ENCODE measurements around the gene FREM2.
A peak's percentile ranks its signal among the peaks of the same experiment; 100 is the strongest.

Gene FREM2

DNA sequence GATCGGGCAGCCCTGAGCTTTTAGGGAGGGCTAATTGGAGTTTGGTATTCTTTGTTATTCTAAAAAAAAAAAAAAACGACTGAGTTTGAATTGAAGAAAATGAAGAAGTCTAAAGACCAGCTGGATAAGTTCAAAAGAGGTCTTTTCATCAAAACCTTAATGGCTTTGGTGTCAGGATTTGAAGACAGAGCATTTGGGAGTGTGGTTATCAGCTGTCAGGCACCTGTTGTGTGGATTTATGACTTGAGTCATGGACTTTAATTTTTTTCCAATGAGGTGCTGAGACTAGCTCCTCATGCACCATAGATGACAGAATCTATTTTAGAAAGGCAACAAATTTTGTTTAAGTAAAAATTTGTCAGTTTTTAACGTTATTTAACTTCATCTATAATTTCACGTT lies 72.5 kb downstream of the FREM2 start:
- no peak for DNase-seq

DNA sequence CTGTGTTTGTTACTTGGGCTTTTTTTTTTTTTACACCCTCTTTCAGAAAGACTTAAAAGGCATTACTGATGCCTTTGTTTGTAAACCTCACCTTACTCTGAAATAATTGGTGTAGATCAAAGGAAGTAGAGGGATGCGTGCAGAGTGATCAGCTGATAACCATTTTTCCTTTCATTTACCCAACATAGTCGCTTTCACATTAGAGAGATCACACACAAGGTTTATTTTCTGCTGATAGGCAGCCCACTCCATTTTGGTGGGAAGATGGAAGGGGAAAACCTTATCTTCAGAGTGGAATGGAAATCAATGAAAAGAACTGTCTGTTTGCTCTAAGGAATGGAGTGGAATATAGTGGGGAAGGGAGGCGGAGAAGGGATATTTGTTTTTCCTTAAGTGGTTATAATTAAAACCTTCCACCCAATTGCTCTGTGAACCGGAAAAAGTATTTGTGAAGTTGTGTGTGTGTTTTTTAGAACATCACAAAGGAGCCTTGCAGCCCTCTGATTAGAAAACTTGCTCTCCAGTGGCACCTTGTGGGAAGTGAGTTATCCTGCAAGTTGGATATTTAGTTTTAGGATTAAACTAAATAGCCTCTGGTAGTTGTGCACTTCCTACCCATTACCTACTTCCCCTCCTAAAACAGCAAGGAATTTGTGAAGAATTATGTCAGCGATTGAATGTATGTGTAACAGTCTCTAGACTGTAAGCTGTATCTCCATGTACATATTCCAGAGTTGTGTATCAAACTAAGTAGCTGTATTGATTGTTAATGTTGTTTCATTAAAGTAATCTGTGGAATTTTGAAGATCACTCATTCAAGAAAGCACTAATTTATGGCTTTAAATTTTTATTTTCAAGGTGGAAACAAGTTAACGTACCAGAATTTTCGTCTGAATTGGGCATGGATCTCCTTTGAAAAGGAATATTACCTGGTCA lies 76.8 kb downstream of the FREM2 start:
- DNase-seq, result peak; percentile 43

- DNase-seq, result no peak
These were observed 79.9 kb downstream of the FREM2 start for GRCh38 chr13:38766799-38767198.

DNA sequence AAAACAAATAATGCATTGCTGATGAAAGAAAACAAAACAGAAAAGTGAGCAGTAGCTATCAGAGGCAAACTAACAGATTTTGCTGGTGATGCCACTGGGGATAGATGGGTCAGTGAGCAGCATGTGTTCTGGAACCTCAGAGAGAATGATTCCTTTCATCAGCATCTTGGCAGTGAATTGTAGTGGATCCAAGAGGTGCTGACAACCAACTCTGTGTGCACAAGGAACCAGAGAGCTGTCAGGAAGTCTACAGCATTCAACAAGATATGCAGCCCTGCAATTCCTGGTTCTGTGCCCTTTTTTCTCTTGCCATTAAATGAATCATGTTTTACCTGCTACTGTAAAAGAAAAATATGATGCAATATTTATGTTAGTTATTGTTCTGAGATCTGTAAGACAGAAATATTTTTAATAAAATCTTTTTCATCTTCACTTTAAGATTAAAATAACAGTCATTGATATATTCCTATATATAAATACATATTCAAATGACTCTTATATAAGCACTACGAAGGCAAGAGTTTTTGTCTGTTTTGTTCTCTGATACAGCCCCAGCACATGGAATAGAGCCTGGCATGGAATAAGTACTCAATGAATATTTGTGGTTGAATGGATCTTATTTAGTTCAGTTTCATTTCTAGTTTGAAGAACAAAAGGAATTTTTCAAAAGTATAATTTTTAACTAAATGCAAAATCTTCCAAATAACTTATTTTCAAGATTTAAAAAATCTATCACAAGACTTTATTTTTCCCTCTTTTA lies 80.8 kb downstream of the FREM2 start:
- DNase-seq, result no peak

DNA sequence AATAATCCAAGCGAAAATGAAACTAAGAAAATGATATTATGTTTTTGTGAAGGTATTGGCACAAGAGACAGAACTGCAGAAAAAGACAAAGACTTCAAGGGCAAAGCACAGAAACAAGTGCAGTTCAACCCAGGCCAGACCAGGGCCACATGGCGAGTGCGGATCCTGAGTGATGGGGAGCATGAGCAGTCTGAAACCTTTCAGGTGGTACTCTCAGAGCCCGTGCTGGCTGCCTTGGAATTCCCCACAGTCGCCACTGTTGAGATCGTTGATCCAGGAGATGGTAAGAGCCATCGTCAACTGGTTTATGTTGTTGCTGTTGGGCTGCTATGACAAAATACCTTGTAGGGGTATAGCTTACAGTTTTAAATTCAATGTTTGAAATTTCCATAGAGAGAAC lies 82.6 kb downstream of the FREM2 start:
- no peak for DNase-seq

GRCh38 chr13:38775085-38775484 lies 88.2 kb downstream of the FREM2 start:
- no peak for DNase-seq

GRCh38 chr13:38777347-38778119 lies 90.7 kb downstream of the FREM2 start:
- no peak for DNase-seq

DNA sequence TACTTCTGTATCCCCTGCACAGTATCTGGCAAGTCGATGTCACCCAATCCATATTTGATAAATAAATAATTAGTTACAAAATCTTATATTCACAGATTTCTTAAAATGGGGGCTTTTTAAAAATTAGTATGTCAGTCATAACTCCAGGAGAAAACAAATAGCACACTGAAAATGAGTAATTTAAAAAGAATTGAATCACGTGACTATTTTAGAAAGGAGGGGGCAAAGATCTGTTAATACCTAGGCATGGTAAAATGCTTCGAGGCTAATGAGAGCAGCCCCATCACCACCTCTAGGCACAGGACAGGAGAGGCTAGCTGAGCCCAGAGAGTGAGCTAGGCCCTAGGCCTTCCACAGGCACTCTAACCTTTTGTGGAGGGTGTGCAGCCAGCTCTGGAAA lies 94.7 kb downstream of the FREM2 start:
- DNase-seq, result no peak

- DNase-seq, result no peak
These were observed 97.4 kb downstream of the FREM2 start for GRCh38 chr13:38784036-38784880.

DNA sequence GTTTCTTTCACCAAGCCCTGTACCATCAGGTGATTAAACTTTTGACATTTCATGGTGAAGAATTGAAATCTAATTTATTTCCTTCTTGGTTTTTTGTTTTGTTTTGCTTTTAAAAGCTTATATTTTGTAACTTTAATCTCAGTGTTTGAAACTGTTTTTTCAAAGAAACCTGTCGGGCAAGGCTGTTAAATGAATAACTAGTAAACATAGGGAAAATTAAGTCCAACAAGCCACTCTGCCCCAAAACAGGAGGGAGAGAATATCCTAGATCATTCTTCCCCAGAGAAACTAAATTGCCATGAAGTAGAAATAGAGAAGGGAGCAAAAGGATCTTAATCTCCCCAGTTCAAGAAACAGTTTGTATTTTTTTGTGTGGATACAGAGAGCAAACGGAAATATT lies 98.2 kb downstream of the FREM2 start:
- DNase-seq, result no peak

DNA sequence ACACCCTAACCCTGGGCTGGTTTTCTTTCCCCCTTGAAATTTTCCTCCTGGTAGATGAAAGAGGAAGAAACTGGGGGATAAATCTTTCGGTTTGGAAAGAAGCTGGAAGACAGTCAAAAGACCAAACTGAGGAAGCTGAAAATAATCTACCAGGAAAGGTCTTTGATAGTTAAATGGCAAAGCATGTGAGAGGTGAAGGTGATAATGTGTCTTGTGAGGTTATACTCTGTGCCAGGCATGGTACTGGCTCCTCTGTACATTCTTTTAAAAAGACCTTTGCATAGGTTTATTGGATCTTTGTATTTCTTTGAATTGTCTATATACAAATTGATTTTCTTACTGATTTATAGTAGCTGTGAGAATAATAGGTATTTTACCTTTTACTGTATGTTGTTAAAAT lies 98.6 kb downstream of the FREM2 start:
- DNase-seq, result no peak

DNA sequence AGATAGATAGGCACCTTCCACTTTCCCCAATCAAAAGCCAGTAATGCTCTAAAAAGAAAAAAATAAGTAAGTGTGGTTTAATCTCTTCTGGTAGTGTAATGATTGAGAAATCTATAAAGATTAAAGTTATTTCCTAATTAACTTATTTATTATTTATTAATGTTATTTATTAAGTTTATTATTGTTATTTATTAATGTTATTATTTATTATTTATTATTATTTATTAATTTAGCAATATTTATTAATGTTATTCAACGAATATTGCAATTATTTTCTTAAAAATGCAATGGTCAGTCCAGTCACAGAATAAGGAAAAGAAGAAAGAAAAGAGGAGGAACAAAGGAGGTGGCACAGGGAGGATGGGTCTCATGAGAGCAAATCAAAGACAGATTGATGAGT lies 100.7 kb downstream of the FREM2 start:
- no peak for DNase-seq

- DNase-seq, result no peak
These were observed 110.0 kb downstream of the FREM2 start for GRCh38 chr13:38796890-38797289.

- no peak for DNase-seq
These were observed 116.7 kb downstream of the FREM2 start for GRCh38 chr13:38803531-38803930.

- DNase-seq, result no peak
These were observed 117.2 kb downstream of the FREM2 start for GRCh38 chr13:38804061-38804460.

DNA sequence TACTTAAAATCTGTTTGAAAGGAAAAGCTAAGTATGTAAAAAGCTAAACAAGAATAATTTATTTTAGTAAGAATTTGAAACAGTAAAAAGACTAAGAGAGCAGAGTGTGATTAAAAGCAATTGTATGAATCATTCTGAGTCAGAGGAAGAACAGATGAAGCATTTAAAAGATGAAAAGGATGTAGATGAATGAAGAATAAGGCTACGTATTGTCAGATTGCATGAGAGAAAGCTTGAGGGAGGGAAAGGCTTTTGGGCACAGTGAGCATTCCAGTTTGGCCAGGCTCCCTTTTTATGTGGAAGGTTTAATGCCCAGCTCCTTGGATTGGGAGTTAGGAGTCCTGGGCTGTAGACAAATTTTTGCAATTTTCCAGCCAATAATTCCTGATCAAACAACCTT lies 117.7 kb downstream of the FREM2 start:
- DNase-seq, result peak; percentile 4

GRCh38 chr13:38814331-38814730 lies 127.5 kb downstream of the FREM2 start:
- no peak for DNase-seq

GRCh38 chr13:38819053-38819452 lies 132.2 kb downstream of the FREM2 start:
- peak; percentile 5 for DNase-seq

- no peak for DNase-seq
These were observed 132.7 kb downstream of the FREM2 start for GRCh38 chr13:38819596-38819995.

- DNase-seq, result no peak
These were observed 135.1 kb downstream of the FREM2 start for GRCh38 chr13:38821770-38822551.

- DNase-seq, result no peak
These were observed 137.5 kb downstream of the FREM2 start for GRCh38 chr13:38824342-38824741.

All from fibroblast of skin of scalp (primary cell).